ENCODE data around the gene E2F8.
A peak's percentile ranks its signal among the peaks of the same experiment; 100 is the strongest.

The E2F8 gene

DNA sequence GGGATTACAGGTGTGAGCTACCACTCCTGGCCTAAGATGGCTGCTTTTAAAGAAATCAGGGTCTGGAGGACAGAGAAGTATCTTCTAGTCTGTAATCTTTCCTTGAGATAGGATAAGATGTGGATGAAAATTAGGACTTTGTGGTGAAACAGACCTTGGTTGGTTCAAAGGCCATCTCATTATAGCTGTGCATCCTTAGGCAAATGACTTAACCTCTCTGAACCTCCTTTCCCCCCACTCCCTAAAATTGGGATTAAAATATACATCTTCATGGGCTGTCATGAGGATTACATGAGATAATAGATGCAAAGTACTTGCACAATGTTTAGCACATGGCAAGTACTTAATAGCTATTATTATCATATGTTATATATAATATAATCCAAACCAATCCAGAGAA lies 10.8 kb upstream of the E2F8 start:
- DNase-seq: no peak

DNA sequence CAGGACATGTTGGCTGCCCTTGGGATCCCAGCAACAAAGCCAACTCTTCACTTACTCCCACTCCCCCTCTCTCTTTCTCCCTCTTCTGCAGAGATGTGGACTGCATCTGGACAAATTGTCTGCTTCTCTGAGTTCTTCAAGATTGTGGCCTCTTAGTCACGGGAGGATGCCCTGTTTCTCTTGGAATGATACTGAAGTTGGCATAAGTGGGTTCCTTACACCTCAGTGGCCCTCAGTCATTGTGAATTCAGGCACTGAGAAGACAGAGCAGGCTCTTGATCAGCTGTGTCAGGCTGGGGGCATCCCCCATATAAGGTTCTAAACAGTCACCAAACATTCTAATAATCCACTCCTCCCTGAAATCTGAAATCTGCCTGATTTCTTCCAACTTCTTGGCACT lies 6.1 kb upstream of the E2F8 start:
- DNase-seq: no peak

DNA sequence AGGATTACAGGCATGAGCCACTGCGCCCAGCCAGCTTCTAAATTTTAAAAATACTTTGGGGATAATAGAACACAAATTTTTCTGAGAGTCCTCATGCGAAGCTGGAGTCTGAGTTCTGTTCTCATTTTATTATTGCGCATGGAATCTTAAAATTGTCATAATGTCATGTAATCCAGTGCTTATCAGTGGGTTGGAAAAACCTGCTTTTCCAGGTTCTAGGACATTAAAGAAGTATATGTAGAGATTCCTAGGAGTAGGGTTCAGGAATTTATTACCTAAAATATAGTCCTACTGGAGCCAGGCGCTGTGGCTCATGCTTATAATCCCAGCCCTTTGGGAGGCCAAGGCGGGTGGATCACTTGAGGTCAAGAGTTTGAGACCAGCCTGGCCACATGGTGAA lies 4.6 kb upstream of the E2F8 start:
- DNase-seq: no peak

DNA sequence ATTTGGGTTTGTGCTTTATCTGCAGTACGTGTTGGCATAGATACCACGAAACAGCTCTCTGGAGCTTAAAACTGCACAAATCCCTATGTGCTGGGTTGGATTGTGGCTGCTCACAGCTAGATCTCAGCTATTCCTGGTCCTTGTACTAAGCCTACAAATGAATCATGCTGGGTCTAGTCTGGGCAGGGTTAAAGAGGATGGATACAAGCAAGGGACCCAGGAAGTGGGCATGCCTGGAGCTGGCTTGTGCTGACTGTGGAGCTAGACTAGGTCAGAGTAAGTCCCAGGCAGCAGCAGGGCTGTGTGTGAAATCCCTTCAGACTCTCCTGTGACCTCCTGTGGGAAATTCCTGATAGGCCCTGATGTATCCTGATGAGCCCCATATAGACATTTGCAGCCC lies 3.9 kb upstream of the E2F8 start:
- no peak for DNase-seq

DNA sequence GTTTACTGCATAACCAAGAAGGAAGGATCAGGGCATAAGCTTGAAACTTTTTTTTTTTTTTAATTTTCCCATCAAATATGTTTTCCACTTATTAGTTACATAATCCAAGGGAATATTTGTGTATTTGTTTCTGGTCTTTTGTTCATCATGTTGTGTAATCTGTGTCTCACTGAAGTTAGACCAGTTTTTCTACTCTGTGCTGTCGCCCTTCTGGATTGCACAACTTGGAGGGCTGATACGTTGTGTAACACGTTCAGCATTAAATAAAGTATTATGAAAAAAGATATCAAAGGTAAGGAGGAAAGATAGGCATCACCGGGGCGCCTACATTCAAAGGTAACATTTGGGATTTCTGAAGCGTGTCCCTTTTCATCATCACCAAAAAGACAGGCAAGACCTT lies 3.3 kb upstream of the E2F8 start:
- DNase-seq: no peak

DNA sequence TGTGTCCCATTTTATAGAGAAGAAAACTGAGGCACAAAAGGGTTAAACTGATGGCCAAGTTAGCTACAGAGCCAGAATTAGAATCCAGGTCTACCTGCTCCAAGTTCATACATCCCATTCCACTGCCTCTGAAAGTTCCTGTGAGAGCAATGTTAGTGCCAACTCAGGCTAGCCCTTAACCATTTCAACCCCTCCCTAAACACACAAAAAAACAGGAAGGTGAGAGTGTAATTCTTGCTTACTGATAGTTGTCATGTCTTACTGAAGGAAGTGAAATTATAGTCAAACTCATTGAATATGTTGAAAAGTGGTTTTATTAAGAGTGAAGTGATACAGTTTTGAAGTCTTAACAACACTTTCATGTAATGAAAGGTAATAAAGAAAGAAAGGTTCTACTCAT lies 2.9 kb upstream of the E2F8 start:
- DNase-seq: no peak

DNA sequence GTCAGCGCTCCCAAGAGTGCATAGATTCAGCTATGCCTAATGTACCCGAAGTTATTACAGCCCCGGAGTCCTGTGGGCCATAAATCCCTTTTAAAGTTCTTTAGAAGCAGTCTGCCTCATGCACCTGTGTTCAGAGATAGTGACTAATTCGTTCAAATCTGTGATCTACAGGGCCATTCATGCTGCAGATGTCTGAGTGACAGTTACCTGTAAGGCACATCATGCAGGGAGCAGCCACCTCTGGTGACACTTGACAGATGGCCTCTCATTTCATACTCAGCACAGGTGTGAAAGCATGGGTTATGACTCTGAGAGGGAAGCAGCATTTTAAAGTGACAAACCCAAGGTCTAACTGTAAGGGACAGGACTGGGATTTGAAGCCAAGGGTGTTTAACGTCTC lies 2.4 kb upstream of the E2F8 start:
- DNase-seq: no peak

DNA sequence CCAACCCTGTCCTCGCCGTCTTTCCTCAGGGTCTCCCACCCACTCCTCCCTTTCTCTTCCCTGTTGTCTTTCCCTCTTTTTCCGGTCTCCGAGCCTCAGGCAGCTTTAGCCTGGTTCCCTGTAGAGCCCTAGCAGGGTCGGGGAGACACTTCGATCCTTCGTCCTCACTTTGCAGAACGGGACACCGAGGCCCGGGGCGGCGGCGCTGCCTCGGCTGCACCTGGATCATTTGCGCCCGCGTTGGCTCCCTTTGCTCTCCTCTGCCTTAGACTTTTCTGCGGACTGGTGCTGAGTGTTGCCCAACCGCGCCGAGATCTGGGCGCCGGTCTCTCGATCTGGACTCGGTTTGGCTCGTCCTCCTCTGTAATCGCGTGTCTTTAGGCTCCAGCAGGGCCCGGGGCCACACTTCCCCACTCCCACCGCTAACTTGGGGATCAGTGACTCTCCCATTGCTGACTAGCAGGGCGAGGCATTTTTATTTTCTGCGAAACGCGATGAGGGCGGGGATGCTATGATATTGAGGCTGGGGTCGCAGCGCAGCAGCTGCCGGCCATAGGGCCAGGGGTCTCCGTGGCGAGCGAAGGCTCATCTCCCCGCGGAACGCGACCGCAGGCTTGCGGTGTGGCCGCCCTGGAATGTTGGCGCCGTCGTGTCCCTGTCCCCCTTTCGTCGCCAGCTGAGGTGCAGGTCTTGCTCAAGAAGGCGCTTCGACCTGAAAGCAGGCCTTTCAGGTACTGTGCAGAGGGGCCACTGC lies 1.6 kb upstream of the E2F8 start:
- no peak for DNase-seq

DNA sequence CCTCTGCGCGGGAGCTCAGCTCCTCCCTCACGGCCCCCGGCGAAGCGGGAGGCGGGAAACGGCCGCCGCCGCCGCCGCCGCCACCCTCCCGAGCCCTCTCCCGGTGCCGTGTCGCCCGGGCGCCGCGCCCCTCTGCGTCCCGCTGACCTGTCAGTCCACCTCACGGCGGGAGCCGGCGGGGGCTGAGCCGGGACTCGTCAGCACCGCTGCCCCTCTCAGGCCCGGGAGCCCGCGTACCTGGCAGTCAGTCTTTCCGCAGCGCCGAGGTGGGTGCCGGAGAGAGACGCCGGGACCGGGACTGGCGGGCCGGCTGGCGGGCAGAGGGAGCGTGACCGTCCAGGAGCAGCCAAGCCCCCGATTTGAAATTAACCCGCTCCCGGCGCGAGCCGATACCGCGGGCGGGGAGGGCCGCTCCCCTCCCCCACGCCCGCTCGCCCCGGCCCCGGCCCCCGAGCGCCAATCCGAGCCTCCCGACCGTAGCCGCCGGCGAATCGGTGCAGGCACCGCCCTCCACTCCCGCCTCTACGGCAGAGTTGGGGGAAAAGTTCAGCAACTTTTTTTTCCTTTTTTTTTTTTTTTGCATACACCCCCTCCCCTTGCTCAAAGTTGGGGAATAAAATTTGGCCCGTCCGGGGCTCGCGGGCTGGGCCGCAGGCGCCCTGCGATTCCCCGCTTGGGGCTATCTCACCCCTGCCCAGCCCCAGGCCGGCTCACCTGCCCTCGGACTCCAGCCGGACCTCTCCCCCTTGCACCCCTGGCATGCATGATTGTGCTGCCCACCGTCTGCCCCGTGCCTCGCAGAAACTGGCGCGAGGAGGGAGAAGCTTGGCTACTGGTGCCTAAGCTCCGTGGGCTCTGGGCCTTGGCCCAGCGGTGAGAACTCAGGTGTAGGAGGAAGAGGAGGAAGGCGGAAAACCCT lies 774 bp upstream of the E2F8 start:
- DNase-seq: peak; percentile 6

DNA sequence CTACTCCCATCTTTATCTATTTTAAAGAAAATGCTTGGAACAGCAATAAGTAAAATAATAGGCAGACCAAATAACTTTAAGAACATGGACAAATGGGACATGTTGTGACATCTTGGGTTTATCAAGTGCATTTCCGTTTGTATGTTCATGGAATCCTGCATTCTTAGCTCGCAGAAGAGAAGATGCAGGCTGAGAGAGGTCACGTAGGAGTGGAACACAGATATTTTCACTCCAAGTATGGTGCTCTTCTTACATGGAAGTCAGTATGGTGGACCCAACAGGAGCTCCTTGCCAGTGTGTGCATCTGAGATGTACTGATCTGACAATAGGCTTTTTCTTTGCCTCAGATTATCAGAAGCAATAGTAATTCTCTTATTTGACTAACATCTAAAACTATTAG lies 1.7 kb downstream of the E2F8 start:
- no peak for DNase-seq

DNA sequence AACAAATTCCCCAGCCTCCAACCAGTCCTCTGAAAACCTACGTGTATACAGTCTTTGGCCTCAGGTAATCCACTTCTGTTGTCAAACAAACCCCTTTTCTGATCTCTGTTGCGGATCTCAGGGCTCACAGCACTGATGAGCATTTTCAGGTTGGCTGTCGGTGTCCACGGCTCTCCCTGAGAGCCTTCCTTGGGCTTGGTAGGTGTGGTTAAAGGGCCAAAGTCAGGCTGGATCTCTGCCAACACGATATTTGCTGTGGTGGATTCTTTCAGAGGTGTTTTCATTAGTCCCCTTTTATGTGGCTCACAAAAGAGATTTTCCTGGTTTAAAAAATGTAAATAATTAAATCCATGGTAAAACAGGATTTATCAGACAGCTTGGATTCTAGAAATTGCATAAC lies 2.9 kb downstream of the E2F8 start:
- DNase-seq: peak; percentile 24

DNA sequence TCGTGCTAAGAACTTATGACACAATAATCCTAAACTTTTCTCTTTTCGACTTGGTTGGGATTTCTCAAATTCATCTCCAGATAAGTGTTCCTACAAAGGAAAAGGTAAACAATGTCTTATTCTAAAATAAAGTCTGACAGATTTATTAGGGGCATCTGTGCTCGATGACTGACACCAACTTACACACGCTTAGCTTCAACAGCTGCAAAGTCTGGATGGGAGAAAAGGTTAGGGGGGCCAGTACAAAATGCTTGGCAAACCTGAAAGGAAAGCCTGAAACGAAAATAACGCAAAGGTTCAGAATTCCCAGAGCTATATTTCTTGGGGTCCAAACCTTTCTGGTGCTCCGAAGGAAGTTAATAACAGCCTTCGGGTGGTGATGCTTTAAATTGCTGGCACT lies 3.4 kb downstream of the E2F8 start:
- DNase-seq: no peak

DNA sequence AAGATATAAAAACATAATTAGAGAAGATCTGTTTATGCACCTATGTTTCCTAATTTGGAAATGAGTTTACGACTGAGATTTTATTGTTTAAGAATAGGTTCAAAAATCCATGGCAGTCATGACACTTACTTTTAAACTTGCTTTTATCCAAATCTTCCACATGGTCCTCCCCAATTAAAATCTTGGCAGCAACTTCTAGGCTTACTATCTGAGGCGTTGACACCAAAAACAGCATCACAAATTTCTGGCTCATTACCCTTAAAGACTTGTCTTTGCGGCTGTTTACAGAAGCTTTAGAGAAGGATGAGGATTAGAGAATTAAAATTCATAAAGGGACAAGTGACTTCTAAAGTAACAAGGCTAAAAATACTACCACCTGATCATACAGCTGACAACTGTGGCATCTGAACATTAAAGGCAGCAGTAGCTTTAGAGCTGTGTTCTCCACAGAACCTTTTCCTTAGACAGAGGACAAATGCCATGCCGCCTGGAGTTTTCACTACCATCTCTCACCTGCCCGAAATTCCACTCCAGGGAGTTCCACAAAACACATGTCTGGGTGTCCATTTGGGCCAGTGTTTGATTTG lies 6.4 kb downstream of the E2F8 start:
- no peak for DNase-seq

DNA sequence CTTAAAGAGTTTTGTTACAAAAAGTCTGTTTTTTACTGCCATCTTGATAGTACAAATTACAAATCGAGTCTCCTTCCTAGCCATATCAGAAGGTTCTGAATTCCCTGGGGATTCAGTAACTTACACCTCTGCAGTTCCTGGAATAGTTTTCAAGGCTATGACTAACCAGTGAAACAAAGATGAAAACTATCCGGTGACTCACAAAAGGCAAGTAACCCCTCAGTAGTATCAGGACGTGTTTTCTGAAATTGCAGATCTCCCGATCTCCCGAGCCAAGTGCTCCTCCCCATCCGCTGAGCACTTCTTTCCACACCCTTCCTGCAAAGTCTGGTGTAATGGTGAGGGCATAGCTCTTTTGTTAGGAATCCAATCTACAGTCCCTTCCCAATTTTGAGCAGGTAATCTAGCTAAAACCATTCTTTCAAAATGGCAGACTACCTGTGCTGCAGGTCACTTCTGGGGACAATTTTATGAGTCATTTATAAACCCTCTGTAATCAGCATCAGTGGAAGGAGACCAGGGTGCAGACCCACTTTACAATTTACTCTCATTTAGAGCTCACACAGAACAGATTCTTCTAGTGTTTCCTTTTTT lies 7.7 kb downstream of the E2F8 start:
- DNase-seq: no peak

DNA sequence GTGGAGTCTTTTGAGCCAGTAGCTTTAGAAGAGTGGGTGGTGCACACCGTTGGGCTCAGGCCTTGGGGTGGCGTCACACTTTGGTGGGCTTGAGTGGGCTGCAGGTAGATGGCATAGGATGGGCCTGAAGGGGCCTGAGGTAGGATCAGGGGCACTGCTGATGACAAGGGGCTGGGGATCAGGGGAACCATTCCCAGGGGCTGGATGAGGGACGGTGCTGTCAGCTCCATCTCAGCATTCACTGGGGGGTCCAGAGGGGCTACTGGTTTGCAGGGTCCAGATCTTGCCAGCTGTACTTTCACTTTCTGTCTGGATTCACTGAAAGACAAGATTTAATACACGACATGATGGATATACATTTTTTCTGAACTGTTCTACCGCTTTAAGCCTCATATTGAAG lies 11.1 kb downstream of the E2F8 start:
- DNase-seq: no peak

DNA sequence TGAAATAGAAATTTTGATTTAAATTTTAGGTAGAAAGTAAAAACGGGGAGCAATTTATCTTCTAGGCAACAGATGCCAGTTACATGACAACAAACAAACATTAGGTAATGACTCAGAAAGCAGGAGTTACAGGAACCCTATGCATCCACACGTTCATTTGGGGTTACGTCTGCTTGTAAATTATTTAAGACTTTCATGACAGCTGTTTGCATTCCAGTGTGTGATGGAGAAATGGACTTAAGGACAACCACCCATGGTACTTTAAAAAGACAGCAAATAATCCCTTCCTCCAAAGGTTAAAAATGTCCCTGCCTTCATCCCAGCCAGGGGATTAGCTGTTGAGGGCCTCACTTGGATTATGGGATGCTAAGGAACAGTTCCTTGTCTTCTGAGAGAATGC lies 11.8 kb downstream of the E2F8 start:
- DNase-seq: no peak

DNA sequence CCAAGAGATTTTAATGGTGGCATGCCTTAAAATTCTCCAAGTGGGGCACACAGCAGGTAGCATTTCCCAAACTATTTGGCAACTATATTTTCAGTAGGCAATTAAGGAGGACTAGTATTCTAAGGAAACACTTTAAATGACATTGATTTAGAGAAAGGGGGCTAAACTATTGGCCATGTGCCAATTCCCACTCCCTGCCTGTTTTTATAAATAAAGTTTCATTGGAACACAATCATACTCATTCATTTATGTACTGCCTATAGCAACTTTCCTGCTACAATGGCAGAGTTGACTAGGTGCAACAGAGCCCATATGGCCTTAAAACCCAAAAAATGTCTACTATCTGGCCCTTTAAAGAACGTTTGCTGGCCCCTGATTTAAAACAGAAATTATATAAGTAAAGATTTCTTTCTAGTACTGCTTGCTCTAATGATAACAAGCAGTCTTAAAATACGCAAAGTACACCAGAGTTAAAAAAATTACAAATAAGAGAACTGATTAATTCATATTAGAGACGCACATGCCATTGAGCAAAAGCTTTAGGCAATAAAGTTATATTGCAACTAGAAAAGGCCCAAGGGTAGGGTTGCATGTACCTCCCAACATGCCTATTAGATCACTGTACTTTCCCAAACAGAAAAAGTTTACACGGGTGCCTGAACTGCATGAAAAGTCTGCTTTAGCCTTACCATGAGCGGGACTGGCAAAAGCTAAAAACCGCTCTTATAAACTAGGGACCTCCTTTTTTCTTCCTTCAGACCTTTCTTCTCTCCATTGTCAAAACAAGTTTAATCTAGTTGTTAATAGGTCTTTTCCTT lies 14.2 kb downstream of the E2F8 start:
- no peak for DNase-seq

DNA sequence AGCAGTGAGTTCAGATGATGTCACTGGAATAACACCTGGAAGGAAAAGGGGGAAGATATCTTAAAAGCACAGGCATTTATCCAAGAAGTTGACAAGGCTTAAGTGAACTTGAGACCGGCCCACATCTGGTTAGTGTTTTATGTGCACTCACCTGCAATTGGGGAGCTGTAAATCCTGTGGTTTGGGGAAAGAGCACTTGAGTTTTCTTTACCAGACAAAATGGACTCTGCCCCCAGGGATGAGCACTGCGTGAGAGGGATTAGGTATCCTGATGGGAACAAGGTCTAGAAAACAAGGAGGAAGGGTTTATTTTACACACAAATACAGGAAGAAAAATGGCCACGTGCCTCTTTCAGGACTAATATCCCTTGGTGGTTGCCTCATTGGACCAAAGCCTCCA lies 15.2 kb downstream of the E2F8 start:
- DNase-seq: no peak

DNA sequence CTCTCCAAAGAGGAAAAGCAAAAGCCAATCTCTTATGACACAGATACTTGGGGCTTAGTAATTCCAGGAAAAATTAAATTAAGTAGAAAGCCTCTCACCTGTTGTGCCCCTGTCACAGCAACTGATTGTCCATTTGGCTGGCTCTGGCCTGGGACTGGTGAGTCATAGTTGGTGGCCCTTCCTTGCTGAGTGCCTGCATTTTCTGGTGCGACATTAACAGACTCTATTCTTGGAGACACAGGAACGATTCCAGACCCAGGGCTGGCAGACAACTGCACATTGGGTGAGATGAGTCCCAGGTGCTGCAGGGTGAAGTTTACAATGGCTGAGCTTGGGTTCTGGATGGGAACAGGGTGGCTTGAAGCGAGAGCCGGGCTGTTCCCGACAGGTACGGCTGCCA lies 15.6 kb downstream of the E2F8 start:
- no peak for DNase-seq

DNA sequence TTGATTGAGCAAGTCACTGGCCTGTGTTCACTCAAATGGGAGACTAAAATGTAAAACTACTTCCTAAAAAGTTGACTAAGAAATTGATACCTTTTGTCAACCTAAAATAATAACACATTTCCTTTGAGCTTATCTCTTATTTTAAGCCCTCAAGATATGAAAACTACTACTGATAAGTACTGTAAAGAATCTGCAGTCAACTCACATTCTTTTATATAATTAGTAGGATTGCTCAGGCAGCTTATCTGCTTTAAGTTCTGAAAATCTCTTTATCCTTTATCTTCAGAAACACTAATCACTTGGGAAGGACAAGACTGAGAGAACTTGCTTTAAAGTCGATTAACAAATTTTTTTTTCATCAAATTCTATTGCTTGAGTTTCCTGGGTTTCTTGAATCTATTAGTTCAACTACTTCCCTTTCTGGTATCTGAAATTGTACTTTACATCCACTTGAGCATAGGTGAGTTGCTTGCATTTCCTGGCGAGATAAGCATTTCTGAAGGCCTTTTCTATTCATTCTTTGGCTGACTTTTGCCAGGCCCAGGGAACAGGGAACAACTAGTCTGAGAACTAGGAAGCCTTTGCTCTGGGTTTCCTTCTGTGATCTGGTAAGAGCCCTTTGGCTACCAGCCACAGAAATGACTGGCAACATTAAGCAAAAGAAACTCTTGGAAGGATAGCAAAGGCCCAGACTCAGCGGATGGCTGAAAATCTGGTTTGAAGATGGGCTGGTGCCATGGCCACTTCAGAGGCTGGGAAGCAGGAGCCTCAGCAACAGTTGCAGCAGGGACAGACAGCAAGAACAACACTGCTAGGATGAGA lies 19.6 kb downstream of the E2F8 start:
- DNase-seq: no peak

DNA sequence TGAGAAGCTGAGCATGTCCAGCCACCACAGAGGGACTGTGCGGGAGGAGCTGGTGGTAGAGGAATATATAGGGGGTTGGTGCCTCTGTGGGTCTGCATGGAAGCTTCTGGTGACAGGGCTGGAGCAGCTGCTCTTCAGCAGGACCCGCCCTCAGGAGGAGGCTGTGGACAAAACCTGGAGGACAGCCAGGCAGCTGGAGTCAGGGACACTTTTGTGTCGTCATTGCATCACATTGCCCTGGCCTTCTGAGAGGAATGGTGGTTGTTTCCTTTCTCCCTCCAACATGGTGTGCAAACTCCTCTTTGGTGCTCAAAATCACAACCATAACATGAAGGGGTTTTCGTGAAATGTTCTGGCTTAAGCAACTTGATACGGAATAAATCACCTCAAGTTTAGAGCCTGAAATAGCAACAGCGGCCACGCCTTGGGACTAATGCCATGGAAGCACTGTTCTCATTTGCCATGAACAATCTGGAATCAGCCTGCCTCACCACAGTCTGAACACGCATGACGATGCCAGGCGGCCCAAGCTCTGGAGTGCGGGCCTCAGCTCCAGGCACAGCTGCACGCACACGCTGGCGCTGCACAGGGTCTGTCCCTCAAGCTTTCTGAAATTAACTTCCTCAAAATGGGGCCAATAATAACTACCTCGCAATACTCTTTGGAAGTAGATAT lies 21.8 kb downstream of the E2F8 start:
- DNase-seq: no peak
